Eye (tissue), 1 donor: ENCODE measurements around the gene YWHAE.
"Not testable (repeated sequence)": the region's sequence is repeated elsewhere in the genome, so short reads cannot be mapped to it uniquely, and the experiment has no call there.

Source experiments
- DNase-seq: peaks from one replicate; pipeline ENCODE4 v3.0.0-alpha.2; 2015

Gene YWHAE

GRCh38 chr17:1324201-1324771 lies 75.7 kb downstream of the YWHAE start:
- no peak for DNase-seq

- DNase-seq: no peak
These were observed 76.7 kb downstream of the YWHAE start for GRCh38 chr17:1323336-1323735.

- no peak for DNase-seq
These were observed 77.5 kb downstream of the YWHAE start for GRCh38 chr17:1322480-1322879.

GRCh38 chr17:1322014-1322428 lies 78.0 kb downstream of the YWHAE start:
- no peak for DNase-seq

- DNase-seq: no peak
These were observed 84.1 kb downstream of the YWHAE start for GRCh38 chr17:1315891-1316403.

GRCh38 chr17:1315409-1315808 lies 84.6 kb downstream of the YWHAE start:
- DNase-seq: no peak

- no peak for DNase-seq
These were observed 86.6 kb downstream of the YWHAE start for GRCh38 chr17:1313270-1314005.

GRCh38 chr17:1312261-1312870 lies 87.7 kb downstream of the YWHAE start:
- DNase-seq: peak; percentile 81

- DNase-seq: not testable (repeated sequence)
These were observed 92.2 kb downstream of the YWHAE start for GRCh38 chr17:1307829-1308228.

GRCh38 chr17:1304962-1305563 lies 95.0 kb downstream of the YWHAE start:
- peak; percentile 78 for DNase-seq

- DNase-seq: no peak
These were observed 95.5 kb downstream of the YWHAE start for GRCh38 chr17:1304522-1304921.

- no peak for DNase-seq
These were observed 97.3 kb downstream of the YWHAE start for GRCh38 chr17:1302761-1303160.

GRCh38 chr17:1301546-1301945 lies 98.5 kb downstream of the YWHAE start:
- DNase-seq: no peak

GRCh38 chr17:1300371-1300905 lies 99.6 kb downstream of the YWHAE start:
- no peak for DNase-seq

- DNase-seq: no peak
These were observed 100.3 kb downstream of the YWHAE start for GRCh38 chr17:1299552-1300370.

- DNase-seq: peak; percentile 73
These were observed 101.4 kb downstream of the YWHAE start for GRCh38 chr17:1298606-1299005.
